Suprapubic skin (tissue), 4 donors: ENCODE measurements around the gene FXR2. TPM values are rescaled to one million over a fixed set of nuclear protein-coding genes. Genes with fewer than 3 reads are reported as not detected.
A peak's percentile ranks its signal among the peaks of the same experiment; 100 is the strongest.

Source experiments
- DNase-seq, 2 donors: peaks; one replicate each; pipeline ENCODE4 v3.0.0-alpha.2; 2019; ENCODE audit warnings: low spot score in 2 of 2
- H3K27ac ChIP-seq: fragments of 200-600 bp; sonication (generic); one replicate; pipeline ENCODE4 v1.5.1; 2019
- H3K27me3 ChIP-seq: fragments of 200-600 bp; sonication (generic); one replicate; pipeline ENCODE4 v1.5.1; 2019
- H3K36me3 ChIP-seq: fragments of 200-600 bp; sonication (generic); one replicate; pipeline ENCODE4 v1.5.1; 2019
- H3K4me1 ChIP-seq: fragments of 200-600 bp; sonication (generic); one replicate; pipeline ENCODE4 v1.5.1; 2019
- H3K4me3 ChIP-seq: fragments of 200-600 bp; sonication (generic); one replicate; pipeline ENCODE4 v1.5.1; 2019; ENCODE audit warnings: mild to moderate bottlenecking
- H3K9me3 ChIP-seq: fragments of 200-600 bp; sonication (generic); one replicate; pipeline ENCODE4 v1.5.1; 2019
- EP300 ChIP-seq: sonication (generic); formaldehyde crosslinking; IDR thresholded peaks from one replicate; pipeline ENCODE4 v1.6.1; 2017; ENCODE audit warnings: antibody characterized with exemption
- POLR2A ChIP-seq, 2 donors: fragments of 450-650 bp; IDR thresholded peaks; one replicate each; pipeline ENCODE4 v1.6.1; 2017; ENCODE audit warnings: antibody characterized with exemption in 2 of 2, mild to moderate bottlenecking in 2 of 2, moderate library complexity in 2 of 2
- POLR2AphosphoS5 ChIP-seq, 3 donors: sonication (generic); formaldehyde crosslinking; IDR thresholded peaks; one replicate each; pipeline ENCODE4 v1.6.1; 2017; ENCODE audit warnings: antibody characterized with exemption in 3 of 3
- WGBS: methylation state at CpG from one replicate; pipeline ENCODE4 v1.1.5; 2018; 5-methylcytosine and 5-hydroxymethylcytosine counted together
- total RNA-seq, 4 donors: library from RNA; depleted of rRNA; stranded (reverse); fragments of >200 nt; gene quantifications; one replicate each; pipeline ENCODE4 v1.1.0, GENCODE V29; 2016
- TF ChIP-seq, protein P1 (sequence below), 2 donors: fragments of 200-600 bp in 1 of 2; fragments of 450-650 bp in 1 of 2; sonication (generic) in 1 of 2; IDR thresholded peaks; one replicate each; pipeline ENCODE4 v1.5.1; 2016 to 2019; ENCODE audit warnings: antibody characterized with exemption in 2 of 2, mild to moderate bottlenecking in 1 of 2, moderate library complexity in 1 of 2

Gene FXR2
- total RNA-seq, 4 donors from 2014 or later = 21.0 to 25.6 (median 22.5) TPM

DNA sequence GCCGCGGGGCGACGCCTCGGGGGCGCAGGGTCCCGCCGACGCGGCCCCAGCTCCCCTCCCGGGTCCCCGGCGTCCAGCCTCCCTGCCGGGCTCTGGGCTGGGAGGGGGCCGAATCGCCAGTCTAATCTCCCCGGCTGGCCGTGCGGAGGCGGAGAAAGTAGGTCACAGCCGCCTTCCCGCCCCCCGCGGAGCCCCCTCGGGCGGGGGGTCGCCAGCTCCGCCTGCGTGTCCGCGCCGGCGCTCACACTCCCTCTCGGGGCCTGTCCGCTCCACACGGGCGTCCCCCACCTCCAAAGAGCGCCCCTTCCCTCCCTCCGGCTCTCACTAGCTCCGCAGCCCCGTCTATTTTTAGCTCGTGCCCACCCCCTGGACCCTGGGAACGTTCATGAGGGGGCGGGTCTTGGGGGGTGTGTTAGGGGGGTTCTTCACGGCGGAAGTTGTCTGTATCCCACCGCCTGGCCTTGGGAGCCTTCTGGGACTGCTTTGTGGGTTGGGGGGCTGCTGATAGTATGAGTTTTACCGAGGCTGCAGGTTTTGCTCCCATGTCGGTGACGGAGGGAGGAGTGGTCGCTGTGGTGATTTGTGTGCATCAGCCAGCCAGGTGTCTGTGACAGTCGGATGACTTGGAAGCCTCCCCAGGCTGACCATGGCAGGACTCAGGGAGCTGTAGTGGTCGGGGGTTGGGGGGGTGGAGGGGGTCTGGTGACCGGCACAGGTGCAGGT, 37.1 kb upstream of the FXR2 start:
- Histone ChIP-seq H3K9me3 (no peaks in the 10 kb centered on the region), H3K36me3 (no peaks in the 10 kb centered on the region), H3K4me1 (peaks cover 21% of the 10 kb centered on the region), H3K27me3 (peaks cover 40% of the 10 kb centered on the region), H3K27ac (no peak overlapping the region), H3K4me3 (peak overlapping the region; percentile 60)
- DNase-seq = no peak
- TF ChIP-seq POLR2A (IDR thresholded peaks at IDR 0.05) (no peak), EP300 (no peak), POLR2AphosphoS5 (IDR thresholded peaks at IDR 0.05) (no peak)
- TF ChIP-seq, protein P1, sequence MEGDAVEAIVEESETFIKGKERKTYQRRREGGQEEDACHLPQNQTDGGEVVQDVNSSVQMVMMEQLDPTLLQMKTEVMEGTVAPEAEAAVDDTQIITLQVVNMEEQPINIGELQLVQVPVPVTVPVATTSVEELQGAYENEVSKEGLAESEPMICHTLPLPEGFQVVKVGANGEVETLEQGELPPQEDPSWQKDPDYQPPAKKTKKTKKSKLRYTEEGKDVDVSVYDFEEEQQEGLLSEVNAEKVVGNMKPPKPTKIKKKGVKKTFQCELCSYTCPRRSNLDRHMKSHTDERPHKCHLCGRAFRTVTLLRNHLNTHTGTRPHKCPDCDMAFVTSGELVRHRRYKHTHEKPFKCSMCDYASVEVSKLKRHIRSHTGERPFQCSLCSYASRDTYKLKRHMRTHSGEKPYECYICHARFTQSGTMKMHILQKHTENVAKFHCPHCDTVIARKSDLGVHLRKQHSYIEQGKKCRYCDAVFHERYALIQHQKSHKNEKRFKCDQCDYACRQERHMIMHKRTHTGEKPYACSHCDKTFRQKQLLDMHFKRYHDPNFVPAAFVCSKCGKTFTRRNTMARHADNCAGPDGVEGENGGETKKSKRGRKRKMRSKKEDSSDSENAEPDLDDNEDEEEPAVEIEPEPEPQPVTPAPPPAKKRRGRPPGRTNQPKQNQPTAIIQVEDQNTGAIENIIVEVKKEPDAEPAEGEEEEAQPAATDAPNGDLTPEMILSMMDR (IDR thresholded peaks at IDR 0.05) = no peak
- 18% methylated on average over 6 of the region's 54 CpGs for WGBS

DNA sequence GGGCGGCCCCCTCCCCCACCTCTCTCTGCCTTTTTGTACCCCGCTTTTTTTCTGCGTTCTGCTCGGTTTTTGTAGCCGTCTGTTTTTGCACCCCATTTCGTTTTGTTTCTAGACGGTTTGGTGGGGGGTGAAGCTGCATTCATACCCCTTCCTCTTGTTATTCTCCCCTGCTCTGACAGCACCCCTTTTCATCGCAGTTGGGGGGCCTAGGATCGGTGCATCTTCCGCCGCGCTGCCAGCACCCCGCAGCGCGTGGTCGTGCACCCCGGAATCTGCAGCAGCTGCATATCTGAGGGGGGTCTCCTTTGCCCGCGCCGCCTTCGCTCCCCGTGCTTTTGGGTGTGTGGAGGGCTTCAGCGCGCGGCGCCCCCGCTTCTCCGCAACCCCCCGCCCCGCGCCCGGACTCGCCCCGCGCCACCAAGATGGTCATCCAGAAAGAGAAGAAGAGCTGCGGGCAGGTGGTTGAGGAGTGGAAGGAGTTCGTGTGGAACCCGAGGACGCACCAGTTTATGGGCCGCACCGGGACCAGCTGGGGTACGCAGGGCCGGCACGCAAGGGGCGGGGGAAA, 36.5 kb upstream of the FXR2 start:
- Histone ChIP-seq H3K9me3 (no peaks in the 10 kb centered on the region), H3K27ac (no peak overlapping the region), H3K4me1 (peaks cover 21% of the 10 kb centered on the region), H3K36me3 (no peaks in the 10 kb centered on the region), H3K4me3 (peak overlapping the region; percentile 60), H3K27me3 (peaks cover 40% of the 10 kb centered on the region)
- 0% methylated on average over 13 of the region's 45 CpGs for WGBS
- no peak for TF ChIP-seq POLR2AphosphoS5 (IDR thresholded peaks at IDR 0.05)
- TF ChIP-seq, protein P1 (IDR thresholded peaks at IDR 0.05) = no peak
- no peak for DNase-seq

DNA sequence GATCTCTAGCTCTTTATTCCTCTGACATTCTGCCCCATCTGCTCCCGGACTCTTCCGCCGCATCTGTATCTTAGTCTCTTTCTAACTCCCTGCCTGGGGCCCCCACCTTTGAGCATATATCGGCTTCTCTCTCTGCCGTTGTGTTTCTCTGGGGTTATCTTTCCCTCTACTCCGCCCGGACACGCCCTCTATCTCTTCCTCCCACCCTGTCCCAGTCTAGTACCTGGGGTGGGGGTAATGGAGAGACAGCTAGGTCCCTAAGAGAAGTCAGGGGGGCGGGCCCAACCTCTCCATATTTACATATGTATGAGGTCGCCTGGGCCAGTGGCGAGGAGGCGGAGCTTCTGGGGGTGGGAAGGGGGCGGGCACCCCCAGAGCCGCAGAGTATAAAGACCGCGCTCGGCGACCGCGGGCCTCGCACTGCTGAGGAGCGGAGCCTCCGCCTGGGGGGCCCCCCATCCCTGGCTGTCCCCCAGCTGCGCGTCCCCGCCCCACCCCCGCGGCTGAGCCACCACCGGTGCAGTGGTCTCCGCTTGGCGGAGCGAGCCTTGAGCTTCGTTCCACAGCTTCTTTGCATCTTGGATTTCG, 35.9 kb upstream of the FXR2 start, which contains the start of gene ATP1B2:
ATP1B2 (plus strand) TSS at position 418 of the 588 bp plus-strand sequence. CDS start 593 bp downstream, outside the sequence.
- 1% methylated on average over 23 of the region's 34 CpGs for WGBS
- peak in 1 of 2 donors; percentile 84 for DNase-seq
- no peak for TF ChIP-seq POLR2A (IDR thresholded peaks at IDR 0.05)
- TF ChIP-seq, protein P1 (IDR thresholded peaks at IDR 0.05) = no peak
- TF ChIP-seq EP300 = no peak
- no peak for TF ChIP-seq POLR2AphosphoS5 (IDR thresholded peaks at IDR 0.05)
- peak within 1 kb of the TSS; percentile 60 for H3K4me3 ChIP-seq
- peaks cover 21% of the 10 kb centered on the region for H3K4me1 ChIP-seq
- no peaks in the 10 kb centered on the region for H3K9me3 ChIP-seq
- no peaks in the 10 kb centered on the region for H3K36me3 ChIP-seq
- no peak within 1 kb of the TSS for H3K27ac ChIP-seq
- H3K27me3 ChIP-seq = peaks cover 40% of the 10 kb centered on the region

DNA sequence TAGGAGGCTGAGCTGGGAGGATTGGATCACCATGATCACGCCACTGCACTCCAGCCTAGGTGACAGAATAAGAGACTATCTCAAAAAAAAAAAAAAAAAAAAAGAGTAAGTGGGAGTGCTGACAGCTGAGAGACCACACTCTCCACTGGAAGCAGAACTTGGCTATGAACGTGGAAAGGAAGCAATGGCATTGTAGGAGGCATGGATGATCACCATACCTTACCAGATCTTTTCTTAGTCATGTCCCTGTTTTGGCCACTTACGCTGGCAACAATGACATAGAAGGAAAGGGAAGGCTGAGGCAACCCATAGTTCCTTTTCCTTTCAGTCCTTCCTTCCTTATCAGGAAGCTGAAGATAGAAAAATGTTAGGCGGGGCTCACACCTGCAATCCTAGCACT, 32.3 kb upstream of the FXR2 start:
- peaks cover 21% of the 10 kb centered on the region for H3K4me1 ChIP-seq
- DNase-seq = no peak
- no peak overlapping the region for H3K4me3 ChIP-seq
- no peaks in the 10 kb centered on the region for H3K9me3 ChIP-seq
- no peak overlapping the region for H3K27ac ChIP-seq
- TF ChIP-seq POLR2A (IDR thresholded peaks at IDR 0.05) = no peak
- TF ChIP-seq, protein P1 (IDR thresholded peaks at IDR 0.05) = no peak
- no peak for TF ChIP-seq EP300
- no peak for TF ChIP-seq POLR2AphosphoS5 (IDR thresholded peaks at IDR 0.05)
- no peaks in the 10 kb centered on the region for H3K36me3 ChIP-seq
- 74% methylated on average over 4 of the region's 4 CpGs for WGBS
- peaks cover 25% of the 10 kb centered on the region for H3K27me3 ChIP-seq

DNA sequence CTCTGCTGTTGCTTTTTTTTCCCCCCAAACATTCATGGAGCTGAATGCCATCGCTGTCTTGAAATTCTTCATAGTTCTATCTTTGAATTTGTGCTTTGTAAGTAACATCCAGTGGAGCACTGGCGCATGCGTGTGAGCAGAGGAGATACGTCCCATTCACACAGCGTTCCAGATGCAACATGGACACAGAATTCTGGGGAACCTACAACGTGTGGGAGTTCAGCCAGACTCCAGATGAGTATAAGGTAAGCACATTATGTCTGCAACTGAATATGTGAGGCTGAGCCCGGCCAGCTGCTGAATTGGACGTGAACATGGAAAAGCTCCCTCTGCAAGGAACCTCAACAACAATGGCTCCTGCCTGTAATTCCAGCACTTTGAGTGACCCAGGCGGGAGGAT, 31.8 kb upstream of the FXR2 start:
- no peaks in the 10 kb centered on the region for H3K36me3 ChIP-seq
- H3K4me1 ChIP-seq = peaks cover 16% of the 10 kb centered on the region
- 71% methylated on average over 9 of the region's 9 CpGs for WGBS
- H3K27me3 ChIP-seq = peaks cover 20% of the 10 kb centered on the region
- H3K27ac ChIP-seq = no peak overlapping the region
- TF ChIP-seq EP300 (no peak), POLR2AphosphoS5 (IDR thresholded peaks at IDR 0.05) (no peak), POLR2A (IDR thresholded peaks at IDR 0.05) (no peak)
- TF ChIP-seq, protein P1 (IDR thresholded peaks at IDR 0.05) = no peak
- DNase-seq = no peak
- H3K4me3 ChIP-seq = no peak overlapping the region
- no peaks in the 10 kb centered on the region for H3K9me3 ChIP-seq
